ENCODE results near the gene PLCB3. TPM values are rescaled to one million over a fixed set of nuclear protein-coding genes. Genes with fewer than 3 reads are reported as not detected.

PLCB3 gene
- total RNA-seq, 1 experiment from 2014 or later = 34.6 TPM

DNA sequence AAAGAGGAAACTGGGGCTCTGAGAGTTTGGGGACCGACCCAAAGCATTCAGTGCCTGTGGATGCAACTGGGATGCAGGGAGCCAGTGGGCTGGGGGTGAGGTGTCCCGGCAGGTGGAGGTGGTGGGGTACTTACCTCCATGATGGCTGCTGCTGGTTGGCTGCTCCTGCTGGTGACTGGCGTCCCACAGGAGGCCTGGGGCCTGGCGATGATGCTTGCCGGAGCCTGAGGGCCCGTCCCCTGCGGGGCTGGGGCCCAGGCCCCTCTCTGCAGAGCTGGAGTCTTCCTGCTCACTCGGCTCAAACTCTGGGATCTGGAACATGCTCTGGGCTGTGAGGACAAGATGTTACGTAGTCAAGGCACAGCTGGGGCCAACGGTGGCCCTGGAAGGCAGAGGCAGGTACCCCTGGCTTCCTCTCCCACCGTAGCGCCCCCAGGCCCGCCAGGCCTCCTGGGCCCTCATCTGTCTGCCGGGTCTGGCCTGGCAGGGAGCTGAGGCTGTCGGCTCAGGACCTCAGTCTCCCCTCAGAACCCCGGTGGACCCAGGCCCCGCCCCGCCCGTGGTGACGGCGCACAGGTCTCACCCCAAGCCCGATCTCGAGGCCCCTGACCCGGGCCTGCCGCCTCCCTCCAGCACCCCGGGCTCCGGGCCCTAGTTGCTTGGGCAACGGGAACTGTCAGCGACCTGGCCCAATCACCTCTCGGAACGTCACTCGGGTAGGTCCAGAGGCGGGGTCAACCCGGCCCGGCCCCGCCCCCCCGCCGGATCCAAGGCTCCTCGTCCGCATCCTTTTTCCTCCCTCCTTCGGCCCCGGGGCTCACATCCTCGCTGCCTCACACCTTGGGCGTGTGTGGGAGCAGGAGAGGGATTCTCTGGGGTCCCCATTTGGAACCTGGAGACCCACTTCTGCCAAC, 33.0 kb downstream of the PLCB3 start, which contains the start of gene BAD:
Gene BAD, minus strand, starts transcription at position 618 of the 914 bp plus-strand sequence. Its CDS starts 297 bp downstream, at position 321.
- Mint-ChIP-seq H3K4me1 (ENCODE audit: insufficient read depth, unreplicated experiment) (peaks cover 10% of the 10 kb centered on the region), H3K27me3 (ENCODE audit: insufficient read depth, unreplicated experiment) (no peaks in the 10 kb centered on the region), H3K4me3 (ENCODE audit: unreplicated experiment) (peak within 1 kb of the TSS; percentile 76), H3K9me3 (ENCODE audit: unreplicated experiment) (no peaks in the 10 kb centered on the region), H3K36me3 (ENCODE audit: insufficient read depth, unreplicated experiment) (peaks cover 39% of the 10 kb centered on the region), H3K27ac (ENCODE audit: low read depth, unreplicated experiment) (peak within 1 kb of the TSS; percentile 84)
- BruUV-seq (replicated peaks) = TSS peak; percentile 61
- intact Hi-C loops (cut with micrococcal nuclease) = no loop called here
- ChIA-PET POLR2A (interaction anchor here (0.5 to 8.2 kb wide), 17 partner anchors 8 to 493 kb away, joined by 3 to 125 read pairs (median 5); partner anchors contain the start of genes CATSPERZ, ESRRA, FKBP2 and NUDT22), CTCF (interaction anchor here (0.5 to 9.9 kb wide), 8 partner anchors 12 to 139 kb away, joined by 3 to 96 read pairs (median 4); partner anchors contain the start of gene CATSPERZ)
- peak; percentile 94 for DNase-seq (ENCODE audit: unreplicated experiment)
- TF ChIP-seq, protein P1, sequence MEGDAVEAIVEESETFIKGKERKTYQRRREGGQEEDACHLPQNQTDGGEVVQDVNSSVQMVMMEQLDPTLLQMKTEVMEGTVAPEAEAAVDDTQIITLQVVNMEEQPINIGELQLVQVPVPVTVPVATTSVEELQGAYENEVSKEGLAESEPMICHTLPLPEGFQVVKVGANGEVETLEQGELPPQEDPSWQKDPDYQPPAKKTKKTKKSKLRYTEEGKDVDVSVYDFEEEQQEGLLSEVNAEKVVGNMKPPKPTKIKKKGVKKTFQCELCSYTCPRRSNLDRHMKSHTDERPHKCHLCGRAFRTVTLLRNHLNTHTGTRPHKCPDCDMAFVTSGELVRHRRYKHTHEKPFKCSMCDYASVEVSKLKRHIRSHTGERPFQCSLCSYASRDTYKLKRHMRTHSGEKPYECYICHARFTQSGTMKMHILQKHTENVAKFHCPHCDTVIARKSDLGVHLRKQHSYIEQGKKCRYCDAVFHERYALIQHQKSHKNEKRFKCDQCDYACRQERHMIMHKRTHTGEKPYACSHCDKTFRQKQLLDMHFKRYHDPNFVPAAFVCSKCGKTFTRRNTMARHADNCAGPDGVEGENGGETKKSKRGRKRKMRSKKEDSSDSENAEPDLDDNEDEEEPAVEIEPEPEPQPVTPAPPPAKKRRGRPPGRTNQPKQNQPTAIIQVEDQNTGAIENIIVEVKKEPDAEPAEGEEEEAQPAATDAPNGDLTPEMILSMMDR (IDR thresholded peaks at IDR 0.05; ENCODE audit: unreplicated experiment) = no peak

DNA sequence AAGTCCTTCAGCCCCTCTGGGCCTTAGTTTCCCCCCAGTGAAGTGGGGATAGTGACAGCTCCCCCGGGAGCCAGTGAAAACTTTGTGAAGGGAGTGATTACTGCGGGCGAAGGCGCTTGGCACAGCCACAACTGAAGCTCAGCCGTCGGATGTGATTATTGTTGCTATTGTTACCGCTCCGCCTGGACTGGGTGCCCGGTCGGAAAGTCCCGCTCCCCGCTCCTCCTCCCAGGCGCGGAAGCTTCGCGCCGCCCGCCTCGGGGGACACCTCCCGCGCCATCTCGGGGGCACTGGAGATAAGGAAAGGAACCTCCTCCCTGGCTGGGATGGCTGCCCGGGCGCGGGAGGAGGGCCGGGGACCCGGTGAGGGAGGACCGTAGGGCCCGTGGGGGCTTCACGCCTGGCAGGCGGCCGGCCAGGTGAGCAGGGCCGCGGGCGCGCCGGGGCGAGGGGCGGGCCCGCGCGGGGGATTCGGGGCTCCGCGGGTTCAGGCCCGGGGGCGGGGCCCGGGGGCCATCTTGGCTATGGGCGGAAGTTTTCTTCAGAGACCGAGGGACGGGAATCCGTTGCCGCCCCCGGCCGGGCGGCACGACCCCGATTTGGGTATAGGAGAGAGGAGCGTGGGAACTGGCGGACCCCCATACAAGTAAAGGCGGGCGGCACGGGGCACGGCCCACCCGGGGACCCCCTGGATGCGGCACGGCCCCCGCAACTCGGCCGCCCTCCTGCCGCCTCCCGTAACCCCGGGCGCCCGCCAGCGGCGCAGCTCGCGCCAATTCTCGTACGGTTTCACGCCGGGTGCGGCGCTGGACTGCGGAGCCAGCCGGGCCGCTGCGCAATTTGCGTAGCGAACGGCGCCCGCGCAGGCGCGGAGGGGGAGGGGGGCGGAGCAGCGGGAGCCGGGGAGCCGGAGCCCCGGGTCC, 33.9 kb downstream of the PLCB3 start, which contains the start of gene GPR137:
Gene GPR137, plus strand, starts transcription at position 887 of the 923 bp plus-strand sequence. CDS start 677 bp downstream, outside the sequence.
- DNase-seq (ENCODE audit: unreplicated experiment) = peak; percentile 65
- Mint-ChIP-seq H3K27ac (ENCODE audit: low read depth, unreplicated experiment) (peak within 1 kb of the TSS; percentile 84), H3K9me3 (ENCODE audit: unreplicated experiment) (no peaks in the 10 kb centered on the region), H3K36me3 (ENCODE audit: insufficient read depth, unreplicated experiment) (peaks cover 32% of the 10 kb centered on the region), H3K4me3 (ENCODE audit: unreplicated experiment) (peak within 1 kb of the TSS; percentile 76), H3K4me1 (ENCODE audit: insufficient read depth, unreplicated experiment) (peaks cover 10% of the 10 kb centered on the region), H3K27me3 (ENCODE audit: insufficient read depth, unreplicated experiment) (no peaks in the 10 kb centered on the region)
- TF ChIP-seq, protein P1 (IDR thresholded peaks at IDR 0.05; ENCODE audit: unreplicated experiment) = no peak
- ChIA-PET CTCF (interaction anchor here (0.5 to 9.9 kb wide), 4 partner anchors 13 to 138 kb away, joined by 3 to 96 read pairs (median 4); partner anchors contain the start of gene CATSPERZ), POLR2A (interaction anchor here (0.5 to 8.2 kb wide), 19 partner anchors 8 to 492 kb away, joined by 3 to 125 read pairs (median 4); partner anchors contain the start of genes CATSPERZ, ESRRA, FKBP2 and NUDT22)
- intact Hi-C loops (cut with micrococcal nuclease) = loop anchor here (5.0 kb wide), 2 partner anchors 33 to 98 kb away; partner anchors contain the start of genes PLCB3 and STIP1
- TSS peak; percentile 77 for BruUV-seq (replicated peaks)

DNA sequence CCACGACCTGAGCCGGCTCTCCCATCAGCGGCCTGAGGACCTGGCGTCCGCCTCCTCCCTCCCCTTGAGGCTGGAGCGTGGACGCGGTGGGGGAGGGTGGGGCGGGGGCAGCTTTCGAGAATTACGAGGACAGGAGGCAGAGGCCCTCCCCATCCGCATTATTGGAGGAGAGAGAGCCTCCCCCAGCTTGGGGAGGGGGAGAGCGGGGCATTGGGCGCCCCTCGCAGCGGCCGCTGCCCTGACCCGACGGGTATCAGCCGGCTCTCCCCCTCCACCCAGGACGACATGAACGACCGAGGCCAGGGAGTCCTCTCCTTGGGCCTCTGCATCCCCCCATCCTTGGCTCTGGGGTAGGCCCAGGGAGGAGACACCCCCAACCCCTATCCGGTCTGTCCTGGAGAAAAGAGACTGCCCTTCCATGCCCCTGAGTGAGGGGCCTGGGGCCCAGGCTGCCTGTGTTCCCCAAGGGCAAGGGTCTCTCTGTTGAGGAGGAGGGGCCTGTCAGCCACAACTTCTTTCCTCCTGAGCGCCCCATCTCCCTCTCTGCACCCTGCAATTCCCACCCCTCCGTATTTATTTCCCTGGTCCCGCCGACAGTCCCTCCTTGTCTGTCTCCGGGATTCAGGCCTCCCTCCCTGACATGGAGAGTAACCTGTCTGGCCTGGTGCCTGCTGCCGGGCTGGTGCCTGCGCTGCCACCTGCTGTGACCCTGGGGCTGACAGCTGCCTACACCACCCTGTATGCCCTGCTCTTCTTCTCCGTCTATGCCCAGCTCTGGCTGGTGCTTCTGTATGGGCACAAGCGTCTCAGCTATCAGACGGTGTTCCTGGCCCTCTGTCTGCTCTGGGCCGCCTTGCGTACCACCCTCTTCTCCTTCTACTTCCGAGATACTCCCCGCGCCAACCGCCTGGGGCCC, 34.8 kb downstream of the PLCB3 start:
- H3K4me3 Mint-ChIP-seq (ENCODE audit: unreplicated experiment) = peak overlapping the region; percentile 76
- ChIA-PET POLR2A (interaction anchor here (0.9 to 8.2 kb wide), 8 partner anchors 9 to 100 kb away, joined by 3 to 125 read pairs (median 8); partner anchors contain the start of genes CATSPERZ, PLCB3, PRDX5 and STIP1), CTCF (interaction anchor here (0.6 to 9.9 kb wide), 3 partner anchors 14 to 22 kb away, joined by 3 to 96 read pairs (median 5); partner anchors contain the start of gene CATSPERZ)
- no TSS peak for BruUV-seq (replicated peaks)
- intact Hi-C loops (cut with micrococcal nuclease) = loop anchor here (1.0 to 5.0 kb wide), 4 partner anchors 19 to 99 kb away; partner anchors contain the start of genes ESRRA, PLCB3 and STIP1
- TF ChIP-seq, protein P1 (IDR thresholded peaks at IDR 0.05; ENCODE audit: unreplicated experiment) = peak; percentile 21
- peaks cover 15% of the 10 kb centered on the region for H3K4me1 Mint-ChIP-seq (ENCODE audit: insufficient read depth, unreplicated experiment)
- peak; percentile 42 for DNase-seq (ENCODE audit: unreplicated experiment)
- H3K9me3 Mint-ChIP-seq (ENCODE audit: unreplicated experiment) = no peaks in the 10 kb centered on the region
- H3K36me3 Mint-ChIP-seq (ENCODE audit: insufficient read depth, unreplicated experiment) = peaks cover 29% of the 10 kb centered on the region
- H3K27ac Mint-ChIP-seq (ENCODE audit: low read depth, unreplicated experiment) = peak overlapping the region; percentile 84
- H3K27me3 Mint-ChIP-seq (ENCODE audit: insufficient read depth, unreplicated experiment) = peaks cover 9% of the 10 kb centered on the region
